K562 (cell line): ENCODE data around the gene TSSK1B.
"Not testable (repeated sequence)": the region's sequence is repeated elsewhere in the genome, so short reads cannot be mapped to it uniquely, and the experiment has no call there.

Experiments
- CTCF ChIP-seq, 3 experiments: IDR thresholded peaks in 2 of 3; conservative IDR thresholded peaks in 1 of 3; 2 replicates each; pipeline ENCODE4 v1.5.1; 2011 to 2012; ENCODE audit warnings: low read length in 3 of 3, mild to moderate bottlenecking in 3 of 3, control low read depth in 2 of 3, improper control_type of control experiment in 1 of 3, inconsistent platforms in 1 of 3, low read depth in 1 of 3, mixed read lengths in 1 of 3, moderate library complexity in 1 of 3; ENCODE audit not compliant: insufficient read depth in 2 of 3
- KDM1A ChIP-seq, 2 experiments: fragments of 450-650 bp; IDR thresholded peaks; 2 replicates each; pipeline ENCODE4 v1.6.1; 2016; ENCODE audit warnings: mild to moderate bottlenecking in 2 of 2
- TSC22D4 ChIP-seq: fragments of 450-650 bp; IDR thresholded peaks from 2 replicates; pipeline ENCODE4 v1.6.1; 2016; ENCODE audit warnings: missing genetic modification characterization, missing biosample characterization, control low read depth
- ZKSCAN1 ChIP-seq: fragments of 150-350 bp; IDR thresholded peaks from 2 replicates; pipeline ENCODE4 v1.6.1; 2016; ENCODE audit warnings: low read depth, low read length

- not testable (repeated sequence) for TF ChIP-seq ZKSCAN1; TSC22D4 (tag); KDM1A (IDR thresholded peaks at IDR 0.05); CTCF (IDR thresholded peaks at IDR 0.05 in 2 of 3, conservative IDR thresholded peaks at IDR 0.05 in 1 of 3; ENCODE audit: insufficient read depth in 2 of 3, low read depth in 1 of 3, low read length in 3 of 3)
Measured at GRCh38 chr5:113397986-113398385, 36.8 kb downstream of the TSSK1B start.
